NCI-H526 (cell line): ENCODE results near the gene PPP1R13L.
"Not testable (repeated sequence)": the region's sequence is repeated elsewhere in the genome, so short reads cannot be mapped to it uniquely, and the experiment has no call there.

Experiments
- DNase-seq, 2 experiments: peaks; one replicate each; lab custom pipeline; 2025; lab: John Stamatoyannopoulos, UW

PPP1R13L gene

GRCh38 chr19:45404557-45405434, at the start of gene PPP1R13L:
Gene PPP1R13L (minus strand): TSS chr19:45405069. CDS start chr19:45398318, 6,751 bp downstream.
- DNase-seq = peak; percentile 79 to 92

GRCh38 chr19:45451850-45452387, 47.0 kb upstream of the PPP1R13L start:
- DNase-seq = no peak

GRCh38 chr19:45451131-45451849, 46.4 kb upstream of the PPP1R13L start:
- no peak for DNase-seq

GRCh38 chr19:45450012-45450333, 45.1 kb upstream of the PPP1R13L start:
- no peak for DNase-seq

- DNase-seq = no peak
These were observed 44.0 kb upstream of the PPP1R13L start for GRCh38 chr19:45448887-45449299.

GRCh38 chr19:45448425-45448756, 43.5 kb upstream of the PPP1R13L start:
- DNase-seq = no peak

- no peak for DNase-seq
These were observed 42.1 kb upstream of the PPP1R13L start for GRCh38 chr19:45446944-45447343.

GRCh38 chr19:45446295-45446694, 41.4 kb upstream of the PPP1R13L start:
- DNase-seq = peak in 1 of 2 experiments; percentile 33

GRCh38 chr19:45445139-45445538, 40.3 kb upstream of the PPP1R13L start:
- no peak for DNase-seq

GRCh38 chr19:45444318-45445041, 39.6 kb upstream of the PPP1R13L start:
- peak; percentile 40 to 88 for DNase-seq

GRCh38 chr19:45443462-45444317, 38.8 kb upstream of the PPP1R13L start:
- DNase-seq = peak; percentile 55 to 91

- DNase-seq = peak; percentile 11 to 23
These were observed 38.1 kb upstream of the PPP1R13L start for GRCh38 chr19:45442778-45443461.

GRCh38 chr19:45442408-45442777, 37.5 kb upstream of the PPP1R13L start:
- DNase-seq = no peak

- peak in 1 of 2 experiments; percentile 25 for DNase-seq
These were observed 36.2 kb upstream of the PPP1R13L start for GRCh38 chr19:45440873-45441654.

GRCh38 chr19:45440259-45440638, 35.4 kb upstream of the PPP1R13L start:
- no peak for DNase-seq

- peak in 1 of 2 experiments; percentile 85 for DNase-seq
These were observed 34.8 kb upstream of the PPP1R13L start for GRCh38 chr19:45439569-45440258.

- no peak for DNase-seq
These were observed 34.3 kb upstream of the PPP1R13L start for GRCh38 chr19:45439190-45439568.

GRCh38 chr19:45437328-45437727, 32.5 kb upstream of the PPP1R13L start:
- no peak for DNase-seq

- not testable (repeated sequence) for DNase-seq
These were observed 27.7 kb upstream of the PPP1R13L start for GRCh38 chr19:45432543-45432942.
